ENCODE measurements around the gene C19orf12. TPM values are rescaled to one million over a fixed set of nuclear protein-coding genes. Genes with fewer than 3 reads are reported as not detected.

Gene C19orf12
- total RNA-seq, 1 donor from 2014 or later = 26.9 TPM

GRCh38 chr19:29706635-29707034, 8.4 kb downstream of the C19orf12 start:
- H3K36me3 Mint-ChIP-seq = peaks cover 1% of the 10 kb centered on the region
- DNase-seq (ENCODE audit: low spot score in 2 of 2, unreplicated experiment in 2 of 2) = no peak
- no peak overlapping the region for H3K4me3 Mint-ChIP-seq
- no peak overlapping the region for H3K27ac Mint-ChIP-seq
- no peaks in the 10 kb centered on the region for H3K9me3 Mint-ChIP-seq
- H3K27me3 Mint-ChIP-seq (ENCODE audit: low read depth) = no peaks in the 10 kb centered on the region
- peaks cover under 1% of the 10 kb centered on the region for H3K4me1 Mint-ChIP-seq
- TF ChIP-seq CTCF (IDR thresholded peaks at IDR 0.05; ENCODE audit: unreplicated experiment) = no peak

- DNase-seq (ENCODE audit: low spot score in 2 of 2, unreplicated experiment in 2 of 2) = no peak
- H3K4me1 Mint-ChIP-seq = no peaks in the 10 kb centered on the region
- H3K27ac Mint-ChIP-seq = no peak overlapping the region
- H3K36me3 Mint-ChIP-seq = peaks cover 1% of the 10 kb centered on the region
- no peak for TF ChIP-seq CTCF (IDR thresholded peaks at IDR 0.05; ENCODE audit: unreplicated experiment)
- H3K4me3 Mint-ChIP-seq = no peak overlapping the region
- H3K27me3 Mint-ChIP-seq (ENCODE audit: low read depth) = no peaks in the 10 kb centered on the region
- H3K9me3 Mint-ChIP-seq = no peaks in the 10 kb centered on the region
Observed at GRCh38 chr19:29705706-29706105, 9.4 kb downstream of the C19orf12 start.

GRCh38 chr19:29704562-29705558, 10.2 kb downstream of the C19orf12 start:
- no peak for TF ChIP-seq CTCF (IDR thresholded peaks at IDR 0.05; ENCODE audit: unreplicated experiment)
- Mint-ChIP-seq H3K27me3 (ENCODE audit: low read depth) (no peaks in the 10 kb centered on the region), H3K36me3 (peaks cover 1% of the 10 kb centered on the region), H3K4me3 (no peak overlapping the region), H3K4me1 (no peaks in the 10 kb centered on the region), H3K9me3 (no peaks in the 10 kb centered on the region), H3K27ac (no peak overlapping the region)
- no peak for DNase-seq (ENCODE audit: low spot score in 2 of 2, unreplicated experiment in 2 of 2)

GRCh38 chr19:29702963-29703320, 12.1 kb downstream of the C19orf12 start:
- Mint-ChIP-seq H3K4me1 (no peaks in the 10 kb centered on the region), H3K36me3 (peaks cover 1% of the 10 kb centered on the region), H3K4me3 (no peak overlapping the region), H3K27me3 (ENCODE audit: low read depth) (no peaks in the 10 kb centered on the region), H3K27ac (no peak overlapping the region), H3K9me3 (no peaks in the 10 kb centered on the region)
- no peak for TF ChIP-seq CTCF (IDR thresholded peaks at IDR 0.05; ENCODE audit: unreplicated experiment)
- DNase-seq (ENCODE audit: low spot score in 2 of 2, unreplicated experiment in 2 of 2) = no peak

- Mint-ChIP-seq H3K9me3 (no peaks in the 10 kb centered on the region), H3K27ac (no peak overlapping the region), H3K36me3 (peaks cover 1% of the 10 kb centered on the region), H3K4me3 (no peak overlapping the region), H3K4me1 (no peaks in the 10 kb centered on the region), H3K27me3 (ENCODE audit: low read depth) (no peaks in the 10 kb centered on the region)
- DNase-seq (ENCODE audit: low spot score in 2 of 2, unreplicated experiment in 2 of 2) = no peak
- TF ChIP-seq CTCF (IDR thresholded peaks at IDR 0.05; ENCODE audit: unreplicated experiment) = no peak
Observed at GRCh38 chr19:29702161-29702962, 12.7 kb downstream of the C19orf12 start.
